Left ventricle myocardium superior (tissue), 1 donor: ENCODE data around the gene VPS37B. TPM values are rescaled to one million over a fixed set of nuclear protein-coding genes. Genes with fewer than 3 reads are reported as not detected.
A peak's percentile ranks its signal among the peaks of the same experiment; 100 is the strongest.
"Not testable (repeated sequence)": the region's sequence is repeated elsewhere in the genome, so short reads cannot be mapped to it uniquely, and the experiment has no call there.

ENCODE experiments used
- ATAC-seq: fragments of 200-7000 bp; cut with Tn5 transposase; one replicate; pipeline ENCODE4 v1.9.1; 2020; ENCODE audit warnings: mild to moderate bottlenecking, moderate library complexity
- DNase-seq: peaks from one replicate; pipeline ENCODE4 v3.0.0-alpha.2; 2020
- intact Hi-C: fragments of 100-400 bp; cut with micrococcal nuclease; formaldehyde crosslinking; loops from one replicate; pipeline ENCODE4 v1.11.0; 2022
- total RNA-seq: library from RNA; stranded (reverse); fragmentation: NEBNext Ultra II Directional; extraction: Animal tissue kit (Norgen Biotek cat#: 25700); gene quantifications from one replicate; pipeline ENCODE4 v1.2.1, GENCODE V29; 2021
- donor health status: DM: no; HTN: yes; CAD: no; lungs with severe emphysema.

Gene VPS37B
- total RNA-seq, 1 donor from 2014 or later: 29.5 TPM

- intact Hi-C loops: no loop called here
- peak; percentile 59 for DNase-seq
- ATAC-seq: peak; percentile 98
Observed at GRCh38 chr12:122909442-122910288, 13.7 kb upstream of the VPS37B start.

- intact Hi-C loops: no loop called here
- DNase-seq (no peak), ATAC-seq (peak; percentile 8)
Observed at GRCh38 chr12:122908915-122909314, 13.0 kb upstream of the VPS37B start.

DNA sequence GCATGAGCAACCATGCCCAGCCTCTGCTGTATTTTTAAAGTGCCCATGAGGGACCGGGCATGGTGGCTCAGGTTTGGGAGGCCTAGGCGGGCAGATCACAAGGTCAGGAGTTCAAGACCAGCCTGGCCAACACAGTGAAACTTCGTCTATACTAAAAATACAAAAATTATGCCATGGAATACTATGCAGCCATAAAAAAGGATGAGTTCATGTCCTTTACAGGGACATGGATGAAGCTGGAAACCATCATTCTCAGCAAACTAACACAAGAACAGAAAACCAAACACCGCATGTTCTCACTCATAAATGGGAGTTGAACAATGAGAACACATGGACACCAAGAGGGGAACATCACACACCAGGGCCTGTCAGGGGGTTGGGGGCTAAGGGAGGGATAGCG lies 9.3 kb upstream of the VPS37B start:
- ATAC-seq, DNase-seq, intact Hi-C loops: not testable (repeated sequence)

GRCh38 chr12:122903693-122904034 lies 7.7 kb upstream of the VPS37B start:
- no peak for ATAC-seq
- intact Hi-C loops: no loop called here

GRCh38 chr12:122902854-122903692 lies 7.1 kb upstream of the VPS37B start:
- intact Hi-C loops: no loop called here
- ATAC-seq (no peak), DNase-seq (no peak)

More at GRCh38 chr12:122903693-122904034, 7.7 kb upstream of the VPS37B start:
- no peak for DNase-seq

DNA sequence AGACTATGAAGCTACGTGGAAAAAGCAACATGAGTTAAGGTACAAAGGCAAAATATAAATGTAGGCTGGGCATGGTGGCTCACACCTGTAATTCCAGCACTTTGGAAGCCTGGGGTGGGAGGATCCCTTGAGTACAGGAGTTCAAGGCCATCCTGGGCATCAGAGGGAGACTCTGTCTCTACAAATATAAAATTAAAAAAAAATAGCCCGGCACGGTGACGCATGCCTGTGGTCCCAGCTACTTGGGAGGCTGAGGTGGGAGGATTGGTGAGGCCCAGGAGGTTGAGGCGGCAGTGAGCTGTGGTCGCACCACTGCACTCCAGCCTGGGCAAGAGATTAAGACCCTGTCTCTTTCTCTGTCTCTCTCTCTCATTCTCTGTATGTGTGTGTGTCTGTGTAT lies 4.0 kb upstream of the VPS37B start:
- intact Hi-C loops: no loop called here
- no peak for DNase-seq
- no peak for ATAC-seq

- no peak for DNase-seq
- intact Hi-C loops: no loop called here
- no peak for ATAC-seq
Observed at GRCh38 chr12:122896662-122897061, 738 bp upstream of the VPS37B start.

- ATAC-seq: peak; percentile 43
- intact Hi-C loops: no loop called here
- no peak for DNase-seq
Observed at GRCh38 chr12:122895320-122895703, 612 bp downstream of the VPS37B start.

- peak; percentile 53 for DNase-seq
- peak; percentile 30 for ATAC-seq
- intact Hi-C loops: no loop called here
Observed at GRCh38 chr12:122894193-122895121, 1.5 kb downstream of the VPS37B start.

- intact Hi-C loops: no loop called here
- ATAC-seq: no peak
- DNase-seq: peak; percentile 55
Observed at GRCh38 chr12:122893208-122894153, 2.4 kb downstream of the VPS37B start.

DNA sequence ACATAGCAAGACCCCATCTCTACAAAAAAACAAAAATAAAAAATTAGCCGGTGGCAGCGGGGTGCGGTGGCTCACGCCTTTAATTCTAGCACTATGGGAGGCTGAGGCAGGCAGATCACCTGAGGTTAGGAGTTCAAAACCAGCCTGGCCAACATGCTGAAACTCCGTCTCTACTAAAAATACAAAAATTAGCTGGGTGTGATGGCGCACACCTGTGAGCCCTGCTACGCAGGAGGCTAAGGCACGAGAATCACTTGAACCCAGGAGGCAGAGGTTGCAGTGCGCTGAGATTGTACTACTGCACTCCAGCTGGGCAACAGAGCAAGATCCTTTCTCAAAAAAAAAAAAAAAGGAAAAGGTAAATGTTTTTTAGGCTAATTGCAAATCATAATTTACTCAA lies 3.2 kb downstream of the VPS37B start:
- ATAC-seq, DNase-seq, intact Hi-C loops: not testable (repeated sequence)

DNA sequence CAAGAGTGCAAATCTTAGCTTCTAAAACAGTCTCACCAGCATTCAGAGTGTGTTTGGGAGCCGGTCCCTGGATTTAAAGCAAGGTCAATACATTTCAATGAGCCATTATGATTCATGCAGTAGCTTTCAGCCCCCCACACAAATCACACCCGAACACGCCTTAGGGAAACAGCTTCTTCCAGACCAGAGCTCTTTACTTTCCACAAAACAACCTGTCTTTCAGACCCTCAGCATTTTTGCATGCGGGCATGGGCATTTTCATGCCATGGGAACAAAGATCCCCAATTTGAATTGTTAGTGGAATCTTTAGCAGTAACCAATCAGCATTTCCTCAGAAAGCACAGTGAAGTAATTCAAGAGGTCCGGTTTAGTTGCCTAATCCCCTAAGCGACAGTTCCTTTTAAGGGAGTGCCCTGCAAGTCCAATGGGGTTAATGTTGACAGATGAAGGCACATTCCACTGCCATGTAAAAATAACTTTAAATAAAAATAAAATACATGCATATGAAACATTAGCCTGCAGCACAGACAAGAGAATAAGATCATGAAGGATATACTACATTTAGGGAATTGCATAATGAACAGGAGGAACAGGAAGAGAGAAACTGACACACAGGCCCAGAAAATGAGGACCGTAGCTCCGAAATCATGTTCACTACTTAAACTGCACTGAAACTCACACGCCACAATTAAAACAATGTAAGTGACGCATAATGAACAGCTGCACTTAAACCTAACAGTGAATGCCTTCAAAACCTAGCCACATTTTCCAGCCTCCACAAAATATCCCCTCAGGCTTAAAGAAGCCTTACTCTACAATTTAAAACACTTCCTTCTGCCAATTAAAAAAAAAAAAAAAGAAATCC lies 4.0 kb downstream of the VPS37B start:
- ATAC-seq (no peak), DNase-seq (no peak)
- intact Hi-C loops: no loop called here

- ATAC-seq (no peak), DNase-seq (no peak)
- intact Hi-C loops: no loop called here
Observed at GRCh38 chr12:122889761-122890520, 6.0 kb downstream of the VPS37B start.

DNA sequence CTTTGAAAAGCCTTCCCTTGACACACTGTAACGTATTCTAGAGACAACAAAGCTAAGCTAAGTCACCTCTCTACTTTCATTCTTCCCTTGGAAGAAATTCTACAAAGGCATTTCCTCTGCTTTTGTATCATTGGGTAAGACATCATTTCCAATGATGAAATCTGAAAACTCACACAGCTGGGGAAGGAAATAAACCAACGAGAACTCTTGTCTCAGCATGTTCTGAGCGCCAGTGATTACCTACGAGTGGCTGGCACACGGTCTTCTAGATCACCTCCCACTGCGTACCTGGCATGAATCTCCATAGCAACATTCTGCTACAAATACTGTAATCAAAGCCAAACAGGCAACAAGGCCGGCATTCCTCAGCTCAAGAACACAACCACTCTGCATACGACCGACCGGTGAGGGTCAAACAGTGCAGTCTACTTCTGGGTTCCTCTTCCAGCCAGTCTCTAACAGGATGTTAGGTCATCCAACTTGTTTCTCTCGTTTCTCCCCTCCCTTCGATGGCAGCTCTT lies 7.6 kb downstream of the VPS37B start:
- peak; percentile 62 for DNase-seq
- intact Hi-C loops: no loop called here

GRCh38 chr12:122887819-122888212 lies 8.1 kb downstream of the VPS37B start:
- intact Hi-C loops: no loop called here
- DNase-seq (no peak), ATAC-seq (no peak)

More for the DNA sequence above, 7.6 kb downstream of the VPS37B start:
- ATAC-seq: peak; percentile 80
